ENCODE data around the gene CCDC178. TPM values are rescaled to one million over a fixed set of nuclear protein-coding genes. Genes with fewer than 3 reads are reported as not detected.

CCDC178 gene
- total RNA-seq, 1 donor from 2014 or later = not detected

DNA sequence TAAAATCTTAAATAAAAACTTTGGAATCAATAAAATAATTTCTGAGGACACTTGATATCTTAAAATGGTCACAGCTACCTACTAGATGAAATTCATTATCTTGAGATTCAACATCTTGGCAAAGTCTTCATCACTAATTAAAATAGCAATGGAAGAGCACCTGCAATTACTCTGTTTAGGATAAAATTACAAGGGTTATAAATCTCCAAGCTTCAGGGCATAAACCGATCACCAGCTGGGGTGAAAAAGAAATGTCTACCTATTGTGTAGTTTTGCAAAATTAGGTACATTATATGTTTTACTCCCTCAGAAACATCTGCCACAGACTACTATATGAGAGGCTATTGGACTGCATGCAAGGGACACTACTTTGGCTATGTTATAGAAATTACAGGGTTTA lies 327.1 kb downstream of the CCDC178 start:
- H3K9me3 Mint-ChIP-seq (ENCODE audit: low read depth) = peaks cover 3% of the 10 kb centered on the region
- TF ChIP-seq CTCF (IDR thresholded peaks at IDR 0.05) = no peak
- no peak for DNase-seq (ENCODE audit: low spot score)
- H3K4me3 Mint-ChIP-seq (ENCODE audit: unreplicated experiment) = no peak overlapping the region
- no peak overlapping the region for H3K27ac Mint-ChIP-seq (ENCODE audit: unreplicated experiment)
- no peaks in the 10 kb centered on the region for H3K36me3 Mint-ChIP-seq (ENCODE audit: low read depth)
- no peaks in the 10 kb centered on the region for H3K4me1 Mint-ChIP-seq (ENCODE audit: low read depth)
- H3K27me3 Mint-ChIP-seq (ENCODE audit: low read depth) = peaks cover 3% of the 10 kb centered on the region

GRCh38 chr18:33107511-33107910 lies 333.0 kb downstream of the CCDC178 start:
- no peak for TF ChIP-seq CTCF (IDR thresholded peaks at IDR 0.05)
- Mint-ChIP-seq H3K9me3 (ENCODE audit: low read depth) (peaks cover 6% of the 10 kb centered on the region), H3K27me3 (ENCODE audit: low read depth) (peaks cover 4% of the 10 kb centered on the region), H3K36me3 (ENCODE audit: low read depth) (no peaks in the 10 kb centered on the region), H3K4me3 (ENCODE audit: unreplicated experiment) (no peak overlapping the region), H3K4me1 (ENCODE audit: low read depth) (no peaks in the 10 kb centered on the region), H3K27ac (ENCODE audit: unreplicated experiment) (no peak overlapping the region)
- DNase-seq (ENCODE audit: low spot score) = no peak

DNA sequence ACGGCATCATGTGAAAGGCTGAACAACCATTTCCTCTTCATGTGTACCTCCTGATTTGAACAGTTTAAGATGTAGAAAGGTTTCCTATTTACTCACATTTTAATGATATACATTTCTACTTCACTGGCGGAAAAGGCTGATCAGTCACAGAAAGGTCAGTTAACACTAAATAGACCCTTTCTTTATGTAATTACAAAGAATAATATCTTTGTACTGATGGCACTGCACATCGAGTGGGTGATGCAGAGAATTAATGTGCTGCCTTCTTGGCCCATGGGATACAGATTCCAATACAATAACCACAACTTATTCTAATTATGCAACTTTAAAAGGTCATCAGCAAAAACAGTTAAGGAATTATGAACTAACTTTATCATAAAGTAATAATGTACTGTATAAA lies 339.2 kb downstream of the CCDC178 start:
- Mint-ChIP-seq H3K36me3 (ENCODE audit: low read depth) (no peaks in the 10 kb centered on the region), H3K4me1 (ENCODE audit: low read depth) (no peaks in the 10 kb centered on the region), H3K9me3 (ENCODE audit: low read depth) (no peaks in the 10 kb centered on the region), H3K27ac (ENCODE audit: unreplicated experiment) (no peak overlapping the region), H3K4me3 (ENCODE audit: unreplicated experiment) (no peak overlapping the region), H3K27me3 (ENCODE audit: low read depth) (no peaks in the 10 kb centered on the region)
- DNase-seq (ENCODE audit: low spot score) = no peak
- no peak for TF ChIP-seq CTCF (IDR thresholded peaks at IDR 0.05)

GRCh38 chr18:33099626-33100025 lies 340.9 kb downstream of the CCDC178 start:
- Mint-ChIP-seq H3K4me1 (ENCODE audit: low read depth) (no peaks in the 10 kb centered on the region), H3K27ac (ENCODE audit: unreplicated experiment) (no peak overlapping the region), H3K9me3 (ENCODE audit: low read depth) (no peaks in the 10 kb centered on the region), H3K36me3 (ENCODE audit: low read depth) (no peaks in the 10 kb centered on the region), H3K27me3 (ENCODE audit: low read depth) (no peaks in the 10 kb centered on the region), H3K4me3 (ENCODE audit: unreplicated experiment) (no peak overlapping the region)
- no peak for DNase-seq (ENCODE audit: low spot score)
- no peak for TF ChIP-seq CTCF (IDR thresholded peaks at IDR 0.05)

DNA sequence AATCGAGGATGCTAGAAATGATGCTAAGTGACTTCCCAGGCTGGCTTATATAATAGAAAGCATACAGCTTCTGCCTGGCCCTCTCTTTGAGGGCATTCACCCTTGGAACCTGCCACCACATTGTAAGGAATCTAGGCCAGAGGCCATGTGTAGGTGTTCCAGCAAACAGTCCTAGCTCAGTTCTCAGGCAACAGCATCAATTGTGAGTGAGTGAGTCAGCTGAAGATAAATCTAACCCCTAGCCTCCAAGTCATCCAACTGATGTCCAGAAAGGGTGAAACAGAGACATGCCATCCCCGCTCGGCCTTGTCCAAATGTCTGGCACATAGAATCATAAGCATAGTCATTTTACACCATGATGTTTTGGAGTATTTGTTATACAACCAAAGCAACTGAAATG lies 343.4 kb downstream of the CCDC178 start:
- no peak for TF ChIP-seq CTCF (IDR thresholded peaks at IDR 0.05)
- DNase-seq (ENCODE audit: low spot score) = no peak
- no peaks in the 10 kb centered on the region for H3K4me1 Mint-ChIP-seq (ENCODE audit: low read depth)
- no peak overlapping the region for H3K27ac Mint-ChIP-seq (ENCODE audit: unreplicated experiment)
- no peaks in the 10 kb centered on the region for H3K27me3 Mint-ChIP-seq (ENCODE audit: low read depth)
- no peaks in the 10 kb centered on the region for H3K36me3 Mint-ChIP-seq (ENCODE audit: low read depth)
- H3K9me3 Mint-ChIP-seq (ENCODE audit: low read depth) = no peaks in the 10 kb centered on the region
- H3K4me3 Mint-ChIP-seq (ENCODE audit: unreplicated experiment) = no peak overlapping the region
